K562 (cell line): Measurements from ENCODE around the gene NIPAL3. TPM values are rescaled to one million over a fixed set of nuclear protein-coding genes. Genes with fewer than 3 reads are reported as not detected.
A peak's percentile ranks its signal among the peaks of the same experiment; 100 is the strongest.

ENCODE experiments used
- ARID3A ChIP-seq: IDR thresholded peaks from 2 replicates; pipeline ENCODE4 v1.6.1; 2012; ENCODE audit warnings: low read depth, low read length, improper control_type of control experiment, borderline replicate concordance
- CCNT2 ChIP-seq: IDR thresholded peaks from 2 replicates; pipeline ENCODE4 v1.6.1; 2011; ENCODE audit warnings: borderline replicate concordance, low read depth, mild to moderate bottlenecking, moderate library complexity, mixed read lengths, low read length; ENCODE audit not compliant: insufficient read length; ENCODE audit errors: extremely low read depth
- E2F8 ChIP-seq: fragments of 450-650 bp; IDR thresholded peaks from 2 replicates; pipeline ENCODE4 v1.7.1; 2018; ENCODE audit warnings: mild to moderate bottlenecking, low read depth; ENCODE audit not compliant: partially characterized antibody
- EGR1 ChIP-seq: fragments of 450-650 bp; conservative IDR thresholded peaks from 2 replicates; pipeline ENCODE4 v1.6.1; 2017; ENCODE audit warnings: mild to moderate bottlenecking
- ELF4 ChIP-seq: fragments of 450-650 bp; formaldehyde crosslinking; IDR thresholded peaks from 2 replicates; pipeline ENCODE4 v1.4.0; 2022; ENCODE audit warnings: missing genetic modification characterization
- FOXO4 ChIP-seq: fragments of 450-650 bp; formaldehyde crosslinking; IDR thresholded peaks from 2 replicates; pipeline ENCODE4 v1.4.0; 2020; ENCODE audit warnings: mild to moderate bottlenecking, moderate library complexity
- GABPB1 ChIP-seq: sonication (generic); formaldehyde crosslinking; IDR thresholded peaks from 2 replicates; pipeline ENCODE4 v1.8.0; 2022; ENCODE audit warnings: mild to moderate bottlenecking, missing genetic modification reagents
- HMG20A ChIP-seq: fragments of 450-650 bp; formaldehyde crosslinking; conservative IDR thresholded peaks from 2 replicates; pipeline ENCODE4 v1.4.0; 2020; ENCODE audit warnings: mild to moderate bottlenecking, mixed read lengths
- HNRNPUL1 ChIP-seq: fragments of 200-400 bp; formaldehyde crosslinking; IDR thresholded peaks from 2 replicates; pipeline ENCODE4 v1.6.1; 2017; ENCODE audit warnings: low read length
- MIER1 ChIP-seq: fragments of 450-650 bp; IDR thresholded peaks from 2 replicates; pipeline ENCODE4 v1.6.1; 2016; ENCODE audit warnings: antibody characterized with exemption, mild to moderate bottlenecking, low read depth
- PRPF4 ChIP-seq: fragments of 200-400 bp; formaldehyde crosslinking; IDR thresholded peaks from one replicate; pipeline ENCODE4 v1.6.1; 2017; ENCODE audit warnings: low read length, low read depth, mild to moderate bottlenecking; ENCODE audit not compliant: insufficient read depth, poor library complexity, severe bottlenecking
- PTTG1 ChIP-seq: fragments of 450-650 bp; IDR thresholded peaks from 2 replicates; pipeline ENCODE4 v1.6.1; 2016; ENCODE audit warnings: low read depth, mild to moderate bottlenecking, missing genetic modification characterization, missing compliant biosample characterization
- RBFOX2 ChIP-seq: fragments of 200-400 bp; formaldehyde crosslinking; IDR thresholded peaks from 2 replicates; pipeline ENCODE4 v1.6.1; 2017; ENCODE audit warnings: low read depth, mild to moderate bottlenecking, low read length, moderate library complexity
- RBM25 ChIP-seq: fragments of 200-400 bp; formaldehyde crosslinking; IDR thresholded peaks from 2 replicates; pipeline ENCODE4 v1.6.1; 2018; ENCODE audit warnings: low read length, low read depth, moderate library complexity; ENCODE audit not compliant: severe bottlenecking
- RHOXF2B ChIP-seq: fragments of 250-450 bp; sonication (Bioruptor Pico); conservative IDR thresholded peaks from 2 replicates; pipeline ENCODE4 v1.5.1; 2021
- SIN3B ChIP-seq: fragments of 450-650 bp; IDR thresholded peaks from 2 replicates; pipeline ENCODE4 v1.6.1; 2017; ENCODE audit warnings: low read depth, mild to moderate bottlenecking, moderate library complexity
- SRF ChIP-seq, 2 experiments: fragments of 250-450, 450-650 bp in 1 of 2; sonication (Bioruptor Pico) in 1 of 2; sonication (generic) in 1 of 2; formaldehyde crosslinking; IDR thresholded peaks; 2 replicates each; pipeline versions ENCODE4 v1.5.0 to v1.5.1; 2020 to 2022; ENCODE audit warnings: mild to moderate bottlenecking in 1 of 2, missing genetic modification reagents in 1 of 2
- SRSF7 ChIP-seq: fragments of 200-400 bp; formaldehyde crosslinking; optimal IDR thresholded peaks from 2 replicates; pipeline ENCODE3; 2017; ENCODE audit warnings: mild to moderate bottlenecking, low read depth, low read length
- STAT5B ChIP-seq: fragments of 250-450 bp; sonication (Bioruptor Pico); IDR thresholded peaks from 2 replicates; pipeline ENCODE4 v1.8.0; 2021; ENCODE audit warnings: mild to moderate bottlenecking, inconsistent platforms
- TCF15 ChIP-seq: fragments of 250-450 bp; sonication (Bioruptor Pico); IDR thresholded peaks from 2 replicates; pipeline ENCODE4 v1.8.0; 2022; ENCODE audit warnings: moderate library complexity, mild to moderate bottlenecking, inconsistent platforms
- ZNF324 ChIP-seq: fragments of 250-450 bp; sonication (Bioruptor Pico); IDR thresholded peaks from 2 replicates; pipeline ENCODE4 v1.4.0; 2020; ENCODE audit warnings: mild to moderate bottlenecking
- polyA plus RNA-seq, 8 experiments: library from polyadenylated mRNA; depleted of rRNA in 4 of 8; stranded (reverse) in 5 of 8; unstranded in 3 of 8; fragments of >200 nt; fragmentation: Nextera tagmentation in 2 of 8; fragmentation: Illumina TruSeq in 1 of 8; extraction: Ambion mirVana in 2 of 8; extraction: Trizol in 1 of 8; gene quantifications; 2 replicates each; pipeline versions ENCODE4 v1.2.1 to v1.2.3, GENCODE V29; 2011 to 2014; ENCODE audit warnings: inconsistent platforms in 1 of 8, missing spikeins in 1 of 8
- total RNA-seq, 7 experiments: library from RNA; depleted of rRNA in 6 of 7; stranded (reverse); fragments of >200 nt in 6 of 7; fragmentation: Illumina TruSeq in 2 of 7; extraction: Trizol in 2 of 7; gene quantifications; 2 replicates each; pipeline versions ENCODE4 v1.2.1 to v1.2.3, GENCODE V29; 2011 to 2021; ENCODE audit warnings: low replicate concordance in 1 of 7

NIPAL3 gene
- total and polyA plus RNA-seq, 9 of the 15 experiments (the other 6 are each of a cell fraction or from before 2014, with no cell fraction given) = 10.5 to 26.3 (median 16.0) TPM

GRCh38 chr1:24502065-24502708 lies 86.6 kb downstream of the NIPAL3 start (continued):
- TF ChIP-seq PRPF4 = no peak
- no peak for TF ChIP-seq ELF4 (CRISPR knock-in tag)
- no peak for TF ChIP-seq E2F8
- TF ChIP-seq EGR1 = peak; percentile 26; the same call in 1 of the 2 replicates
- no peak for TF ChIP-seq RBM25
- no peak for TF ChIP-seq TCF15 (CRISPR knock-in tag)
- TF ChIP-seq HNRNPUL1 = no peak
- TF ChIP-seq GABPB1 (CRISPR knock-in tag) = 0 out of 2 replicates have a peak, but pooled peaks have one; percentile 48
- TF ChIP-seq ARID3A = no peak
- TF ChIP-seq SRSF7 = no peak
- TF ChIP-seq RHOXF2B (CRISPR knock-in tag) = no peak
- peak; percentile 20 for TF ChIP-seq CCNT2
- TF ChIP-seq SRF (CRISPR knock-in tag; IDR thresholded peaks at IDR 0.05) = no peak
- TF ChIP-seq MIER1 = no peak
- no peak for TF ChIP-seq ZNF324 (CRISPR knock-in tag)
- TF ChIP-seq SIN3B = no peak
- no peak for TF ChIP-seq HMG20A (CRISPR knock-in tag)
- no peak for TF ChIP-seq STAT5B (CRISPR knock-in tag)
- peak; percentile 65 for TF ChIP-seq RBFOX2
- no peak for TF ChIP-seq FOXO4
- no peak for TF ChIP-seq PTTG1 (tag)
